ENCODE data around the gene IL1RAP. TPM values are rescaled to one million over a fixed set of nuclear protein-coding genes. Genes with fewer than 3 reads are reported as not detected.
"Not testable (repeated sequence)": the region's sequence is repeated elsewhere in the genome, so short reads cannot be mapped to it uniquely, and the experiment has no call there.

The IL1RAP gene, protein sequence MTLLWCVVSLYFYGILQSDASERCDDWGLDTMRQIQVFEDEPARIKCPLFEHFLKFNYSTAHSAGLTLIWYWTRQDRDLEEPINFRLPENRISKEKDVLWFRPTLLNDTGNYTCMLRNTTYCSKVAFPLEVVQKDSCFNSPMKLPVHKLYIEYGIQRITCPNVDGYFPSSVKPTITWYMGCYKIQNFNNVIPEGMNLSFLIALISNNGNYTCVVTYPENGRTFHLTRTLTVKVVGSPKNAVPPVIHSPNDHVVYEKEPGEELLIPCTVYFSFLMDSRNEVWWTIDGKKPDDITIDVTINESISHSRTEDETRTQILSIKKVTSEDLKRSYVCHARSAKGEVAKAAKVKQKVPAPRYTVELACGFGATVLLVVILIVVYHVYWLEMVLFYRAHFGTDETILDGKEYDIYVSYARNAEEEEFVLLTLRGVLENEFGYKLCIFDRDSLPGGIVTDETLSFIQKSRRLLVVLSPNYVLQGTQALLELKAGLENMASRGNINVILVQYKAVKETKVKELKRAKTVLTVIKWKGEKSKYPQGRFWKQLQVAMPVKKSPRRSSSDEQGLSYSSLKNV
- polyA plus RNA-seq (2013, experiment 1 of 2): 18.0 TPM
- polyA plus RNA-seq (2013, experiment 2 of 2): 13.7 TPM

DNA sequence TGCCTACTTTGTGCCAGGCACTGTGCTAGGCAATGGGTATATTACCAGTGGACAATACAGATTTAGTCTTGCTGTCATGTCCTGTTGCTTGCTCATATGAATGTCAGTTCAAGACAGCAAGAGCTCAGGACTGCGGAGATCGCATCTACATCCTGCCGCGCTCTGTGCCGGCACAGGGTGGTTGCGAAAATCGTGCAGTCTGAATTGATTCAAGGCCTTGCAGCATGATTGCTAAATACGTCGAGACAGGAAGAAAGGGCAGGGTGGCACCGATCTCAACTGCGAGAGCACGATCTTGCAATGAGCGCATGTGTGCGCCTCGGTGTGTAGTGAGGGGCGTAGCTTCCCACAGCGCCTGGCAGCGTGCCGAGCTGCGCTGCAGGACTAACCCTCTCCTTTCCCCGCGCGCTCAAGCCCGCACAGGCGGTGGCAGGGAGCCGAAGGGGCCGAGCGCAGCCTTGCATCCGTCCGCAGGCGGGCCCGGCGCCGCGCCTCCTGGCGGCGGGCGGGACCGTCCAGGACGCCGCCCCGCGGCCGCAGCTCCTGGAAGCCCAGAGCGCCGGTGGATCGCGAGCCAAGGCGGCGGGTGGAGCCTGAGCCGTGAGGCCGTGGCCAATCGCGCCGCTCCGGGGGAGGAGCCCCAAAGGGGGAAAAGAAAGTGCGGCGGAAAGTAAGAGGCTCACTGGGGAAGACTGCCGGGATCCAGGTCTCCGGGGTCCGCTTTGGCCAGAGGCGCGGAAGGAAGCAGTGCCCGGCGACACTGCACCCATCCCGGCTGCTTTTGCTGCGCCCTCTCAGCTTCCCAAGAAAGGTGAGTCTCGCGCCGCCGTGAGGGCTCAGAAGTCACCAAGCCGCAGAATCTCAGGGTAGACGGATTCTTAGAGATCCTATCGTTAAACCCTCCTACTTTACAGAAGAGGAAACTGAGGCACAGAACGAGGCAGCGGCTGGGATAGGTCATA lies at the start of gene IL1RAP:
IL1RAP (plus strand) TSS at position 677 of the 962 bp plus-strand sequence. CDS start 50,205 bp downstream, outside the sequence.
- Histone ChIP-seq H3K9me3 (ENCODE audit: control insufficient read depth, low read length) (no peaks in the 10 kb centered on the region), H3K4me3 (ENCODE audit: extremely low read depth, insufficient read depth, low read length, poor library complexity, severe bottlenecking) (peak within 1 kb of the TSS; percentile 75), H3K4me1 (ENCODE audit: control insufficient read depth, insufficient read depth, low read length, poor library complexity, severe bottlenecking) (no peaks in the 10 kb centered on the region), H3K36me3 (ENCODE audit: control insufficient read depth, insufficient read depth, low read length) (no peaks in the 10 kb centered on the region), H3K27ac (ENCODE audit: low read depth, low read length, severe bottlenecking) (peak within 1 kb of the TSS; percentile 26)
- 2 to 3% methylated on average over 46 to 54 of the region's 76 CpGs for WGBS, 2 experiments (ENCODE audit: insufficient coverage in 2 of 2)

DNA sequence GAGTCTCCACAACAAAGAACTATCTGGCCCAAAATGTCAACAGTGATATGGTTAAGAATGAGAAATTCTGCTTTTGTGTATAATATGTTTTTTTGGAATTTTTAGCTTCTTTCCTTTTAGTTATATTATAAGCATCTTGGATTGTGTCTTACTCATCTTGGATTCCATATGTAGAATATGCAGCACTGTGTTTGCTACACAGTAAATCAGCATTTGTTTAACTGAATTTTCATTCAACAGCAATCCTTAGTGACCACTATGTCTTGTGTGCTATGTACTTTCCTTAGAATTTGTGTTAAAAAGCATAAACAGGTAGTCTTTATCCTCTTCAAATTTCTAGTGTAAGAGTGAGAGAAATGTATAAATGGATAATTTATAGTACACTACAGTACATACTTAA lies 46.0 kb upstream of the IL1RAP start:
- no peaks in the 10 kb centered on the region for H3K9me3 ChIP-seq (ENCODE audit: control insufficient read depth, low read length)
- no peaks in the 10 kb centered on the region for H3K4me1 ChIP-seq (ENCODE audit: control insufficient read depth, insufficient read depth, low read length, poor library complexity, severe bottlenecking)
- no peaks in the 10 kb centered on the region for H3K36me3 ChIP-seq (ENCODE audit: control insufficient read depth, insufficient read depth, low read length)
- H3K4me3 ChIP-seq (ENCODE audit: extremely low read depth, insufficient read depth, low read length, poor library complexity, severe bottlenecking): no peak overlapping the region
- no peak overlapping the region for H3K27ac ChIP-seq (ENCODE audit: low read depth, low read length, severe bottlenecking)

DNA sequence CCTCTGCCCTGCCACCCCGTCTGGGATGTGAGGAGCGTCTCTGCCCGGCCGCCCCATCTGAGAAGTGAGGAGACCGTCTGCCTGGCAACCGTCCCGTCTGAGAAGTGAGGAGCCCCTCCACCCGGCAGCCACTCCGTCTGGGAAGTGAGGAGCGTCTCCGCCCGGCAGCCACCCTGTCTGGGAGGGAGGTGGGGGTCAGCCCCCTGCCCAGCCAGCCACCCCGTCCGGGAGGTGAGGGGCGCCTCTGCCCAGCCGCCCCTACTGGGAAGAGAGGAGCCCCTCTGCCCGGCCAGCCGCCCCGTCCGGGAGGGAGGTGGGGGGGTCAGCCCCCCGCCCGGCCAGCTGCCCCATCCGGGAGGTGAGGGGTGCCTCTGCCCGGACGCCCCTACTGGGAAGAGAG lies 40.6 kb upstream of the IL1RAP start:
- 80 to 100% methylated on average over 2 of the region's 25 CpGs for WGBS, 2 experiments (ENCODE audit: insufficient coverage in 2 of 2)
- not testable (repeated sequence) for H3K4me1 ChIP-seq (ENCODE audit: control insufficient read depth, insufficient read depth, low read length, poor library complexity, severe bottlenecking); H3K27ac ChIP-seq (ENCODE audit: low read depth, low read length, severe bottlenecking); H3K4me3 ChIP-seq (ENCODE audit: extremely low read depth, insufficient read depth, low read length, poor library complexity, severe bottlenecking); H3K9me3 ChIP-seq (ENCODE audit: control insufficient read depth, low read length); H3K36me3 ChIP-seq (ENCODE audit: control insufficient read depth, insufficient read depth, low read length)

DNA sequence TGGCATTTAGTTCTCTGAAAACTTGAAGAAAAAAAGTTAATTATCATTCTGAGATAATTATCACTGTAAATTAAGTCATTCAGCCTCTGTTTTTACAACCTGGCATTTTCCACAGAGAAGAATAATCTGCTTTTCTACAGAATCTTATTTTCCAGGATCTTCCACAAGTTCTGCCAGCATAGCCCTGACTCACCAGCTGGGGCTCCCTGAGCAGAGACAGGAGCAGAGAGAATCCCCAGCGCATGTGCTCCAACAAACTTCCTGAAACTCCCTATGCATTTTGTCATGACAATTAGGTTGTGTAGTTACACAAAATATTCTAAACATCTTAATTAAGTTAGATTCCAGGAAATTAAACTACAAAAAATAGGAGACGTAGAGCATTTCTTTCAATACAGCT lies 32.1 kb upstream of the IL1RAP start:
- no CpG with 5 or more reads among the region's 2 CpGs for WGBS, 2 experiments (ENCODE audit: insufficient coverage in 2 of 2)
- Histone ChIP-seq H3K9me3 (ENCODE audit: control insufficient read depth, low read length) (no peaks in the 10 kb centered on the region), H3K27ac (ENCODE audit: low read depth, low read length, severe bottlenecking) (no peak overlapping the region), H3K4me1 (ENCODE audit: control insufficient read depth, insufficient read depth, low read length, poor library complexity, severe bottlenecking) (no peaks in the 10 kb centered on the region), H3K36me3 (ENCODE audit: control insufficient read depth, insufficient read depth, low read length) (no peaks in the 10 kb centered on the region), H3K4me3 (ENCODE audit: extremely low read depth, insufficient read depth, low read length, poor library complexity, severe bottlenecking) (no peak overlapping the region)

DNA sequence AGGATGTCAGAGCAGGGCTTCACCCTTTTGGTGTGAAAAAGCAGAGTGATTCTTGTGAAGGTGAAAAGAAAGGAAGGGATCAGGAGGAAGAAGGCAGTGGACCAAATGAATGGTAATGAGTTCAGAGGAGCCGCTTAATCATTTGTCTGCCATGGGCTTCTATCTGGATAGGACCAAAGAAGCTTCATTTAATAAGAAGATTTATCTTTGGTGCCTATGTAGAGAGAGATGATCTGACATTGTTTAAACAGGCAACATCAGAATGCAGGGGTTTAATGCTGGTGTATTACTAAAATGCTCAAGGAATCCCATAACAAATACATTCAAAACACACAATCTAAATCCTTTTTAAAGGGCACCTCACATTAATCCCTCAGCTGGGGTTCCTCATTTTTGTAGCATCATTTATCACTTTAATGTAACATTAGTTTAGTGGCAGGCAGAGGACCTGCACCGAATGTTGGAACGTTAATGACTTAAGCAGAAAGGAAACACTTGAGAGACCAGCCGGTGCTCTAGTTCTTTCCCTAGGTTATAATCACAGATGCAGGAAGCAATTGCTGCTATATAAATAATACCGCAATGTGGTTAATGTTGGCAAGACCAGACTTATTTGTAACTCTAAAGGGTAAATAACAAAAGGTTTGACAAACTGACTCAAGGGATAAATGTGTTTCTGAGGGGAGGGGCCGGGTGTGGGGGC lies 27.9 kb upstream of the IL1RAP start:
- no peak overlapping the region for H3K27ac ChIP-seq (ENCODE audit: low read depth, low read length, severe bottlenecking)
- 73 to 89% methylated on average over 2 to 5 of the region's 6 CpGs for WGBS, 2 experiments (ENCODE audit: insufficient coverage in 2 of 2)
- H3K36me3 ChIP-seq (ENCODE audit: control insufficient read depth, insufficient read depth, low read length): no peaks in the 10 kb centered on the region
- no peak overlapping the region for H3K4me3 ChIP-seq (ENCODE audit: extremely low read depth, insufficient read depth, low read length, poor library complexity, severe bottlenecking)
- H3K4me1 ChIP-seq (ENCODE audit: control insufficient read depth, insufficient read depth, low read length, poor library complexity, severe bottlenecking): no peaks in the 10 kb centered on the region
- no peaks in the 10 kb centered on the region for H3K9me3 ChIP-seq (ENCODE audit: control insufficient read depth, low read length)

DNA sequence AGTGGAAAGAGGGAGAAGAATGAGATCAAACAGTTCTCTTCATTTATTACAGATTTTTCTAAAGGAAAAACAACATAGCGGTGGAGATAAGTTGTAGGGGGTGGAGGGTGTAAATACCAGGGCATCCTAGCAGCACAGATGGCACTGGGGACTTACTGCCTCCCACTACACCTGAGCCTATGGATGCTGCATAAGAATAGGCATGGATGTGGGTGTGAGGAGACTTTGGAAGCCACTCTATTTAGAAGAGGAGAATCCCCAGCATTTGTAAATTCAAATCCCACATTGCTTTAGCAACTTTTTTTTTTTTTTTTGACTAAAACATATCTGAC lies 27.4 kb upstream of the IL1RAP start:
- no peak overlapping the region for H3K27ac ChIP-seq (ENCODE audit: low read depth, low read length, severe bottlenecking)
- no CpG with 5 or more reads among the region's 1 CpG for WGBS, 2 experiments (ENCODE audit: insufficient coverage in 2 of 2)
- H3K4me1 ChIP-seq (ENCODE audit: control insufficient read depth, insufficient read depth, low read length, poor library complexity, severe bottlenecking): no peaks in the 10 kb centered on the region
- no peaks in the 10 kb centered on the region for H3K36me3 ChIP-seq (ENCODE audit: control insufficient read depth, insufficient read depth, low read length)
- no peak overlapping the region for H3K4me3 ChIP-seq (ENCODE audit: extremely low read depth, insufficient read depth, low read length, poor library complexity, severe bottlenecking)
- no peaks in the 10 kb centered on the region for H3K9me3 ChIP-seq (ENCODE audit: control insufficient read depth, low read length)

DNA sequence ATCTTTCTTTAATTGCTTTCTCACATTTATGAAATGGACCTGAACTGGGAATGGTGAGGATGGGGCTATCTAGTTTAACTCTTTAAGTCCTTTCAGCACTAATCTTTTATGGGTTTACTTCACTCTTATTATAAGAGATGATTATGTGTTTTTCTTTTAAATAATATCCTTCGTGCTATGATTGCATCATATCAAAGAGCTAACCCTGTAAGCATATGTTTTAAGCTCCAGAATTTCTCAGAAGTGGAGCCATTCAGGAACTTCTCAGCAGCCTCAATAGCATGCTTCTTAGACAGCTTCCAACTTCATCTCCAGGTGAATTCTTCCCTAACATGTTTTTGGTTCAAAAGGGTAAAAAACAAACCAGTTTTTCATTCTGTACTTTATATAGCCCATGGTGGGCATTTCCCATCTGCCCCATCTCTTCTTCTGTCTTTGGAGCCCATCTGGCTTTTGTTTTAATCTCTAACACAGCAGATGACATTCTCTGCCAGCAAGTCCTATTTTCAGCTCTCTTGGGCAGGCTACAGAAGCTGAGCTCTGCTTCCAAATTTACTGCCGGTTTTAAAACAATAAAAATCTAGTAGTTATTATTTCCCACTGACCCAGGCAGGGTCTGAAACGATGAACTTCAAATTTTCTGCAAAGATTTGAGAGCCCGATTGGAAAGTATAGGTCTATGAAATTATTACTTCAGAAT lies 26.8 kb upstream of the IL1RAP start:
- 80 to 90% methylated on average over 2 of the region's 4 CpGs for WGBS, 2 experiments (ENCODE audit: insufficient coverage in 2 of 2)
- Histone ChIP-seq H3K36me3 (ENCODE audit: control insufficient read depth, insufficient read depth, low read length) (no peaks in the 10 kb centered on the region), H3K4me3 (ENCODE audit: extremely low read depth, insufficient read depth, low read length, poor library complexity, severe bottlenecking) (no peak overlapping the region), H3K9me3 (ENCODE audit: control insufficient read depth, low read length) (no peaks in the 10 kb centered on the region), H3K4me1 (ENCODE audit: control insufficient read depth, insufficient read depth, low read length, poor library complexity, severe bottlenecking) (no peaks in the 10 kb centered on the region), H3K27ac (ENCODE audit: low read depth, low read length, severe bottlenecking) (no peak overlapping the region)

DNA sequence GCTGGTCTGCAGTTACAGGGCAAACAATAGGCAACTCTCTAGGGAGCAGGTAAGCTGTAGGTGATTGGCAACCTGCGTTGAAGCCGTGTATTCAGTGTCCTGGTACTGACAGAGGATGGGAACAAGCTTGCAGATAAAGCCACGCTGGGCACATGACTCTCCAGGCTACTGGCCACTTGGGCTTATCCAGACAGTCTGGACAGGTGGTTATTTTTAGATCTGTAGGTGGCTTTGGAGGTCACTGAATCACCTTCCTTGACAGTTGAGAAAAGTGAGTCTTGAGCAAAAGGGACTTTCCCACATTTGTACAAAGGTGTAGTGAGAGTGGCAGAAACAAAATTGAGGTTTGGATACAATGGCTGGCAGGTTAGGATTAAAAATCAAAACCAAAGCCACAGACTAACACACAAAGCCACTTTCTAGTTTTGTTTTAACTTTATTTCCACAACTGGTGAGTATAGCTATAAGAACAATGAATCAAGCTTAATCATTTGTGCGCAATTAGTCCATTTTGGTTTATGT lies 22.3 kb upstream of the IL1RAP start:
- H3K36me3 ChIP-seq (ENCODE audit: control insufficient read depth, insufficient read depth, low read length): no peaks in the 10 kb centered on the region
- no peaks in the 10 kb centered on the region for H3K4me1 ChIP-seq (ENCODE audit: control insufficient read depth, insufficient read depth, low read length, poor library complexity, severe bottlenecking)
- WGBS, 2 experiments (ENCODE audit: insufficient coverage in 2 of 2): 81% methylated on average over 4 of the region's 4 CpGs
- H3K27ac ChIP-seq (ENCODE audit: low read depth, low read length, severe bottlenecking): no peak overlapping the region
- H3K9me3 ChIP-seq (ENCODE audit: control insufficient read depth, low read length): no peaks in the 10 kb centered on the region
- no peak overlapping the region for H3K4me3 ChIP-seq (ENCODE audit: extremely low read depth, insufficient read depth, low read length, poor library complexity, severe bottlenecking)

DNA sequence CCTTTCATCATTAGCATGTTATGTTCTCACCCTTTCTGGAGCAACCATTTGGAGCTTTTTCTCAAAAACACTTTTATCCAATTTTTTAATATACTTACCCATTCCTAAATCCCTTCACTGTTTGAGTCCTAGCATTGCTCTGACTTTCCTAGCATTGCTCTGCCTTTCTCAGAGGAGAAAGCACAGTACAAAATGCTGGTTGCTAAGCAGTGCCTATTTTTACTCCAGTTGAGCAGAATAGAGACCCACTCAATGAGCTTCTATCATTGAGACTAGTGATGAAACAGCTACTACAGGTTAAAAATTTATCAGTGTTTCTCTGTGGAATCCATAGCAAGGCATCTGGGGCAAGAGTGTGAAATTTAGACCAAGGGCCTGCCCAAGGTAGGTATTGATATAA lies 21.8 kb upstream of the IL1RAP start:
- no peak overlapping the region for H3K27ac ChIP-seq (ENCODE audit: low read depth, low read length, severe bottlenecking)
- no peaks in the 10 kb centered on the region for H3K36me3 ChIP-seq (ENCODE audit: control insufficient read depth, insufficient read depth, low read length)
- H3K9me3 ChIP-seq (ENCODE audit: control insufficient read depth, low read length): no peaks in the 10 kb centered on the region
- H3K4me3 ChIP-seq (ENCODE audit: extremely low read depth, insufficient read depth, low read length, poor library complexity, severe bottlenecking): no peak overlapping the region
- H3K4me1 ChIP-seq (ENCODE audit: control insufficient read depth, insufficient read depth, low read length, poor library complexity, severe bottlenecking): no peaks in the 10 kb centered on the region

DNA sequence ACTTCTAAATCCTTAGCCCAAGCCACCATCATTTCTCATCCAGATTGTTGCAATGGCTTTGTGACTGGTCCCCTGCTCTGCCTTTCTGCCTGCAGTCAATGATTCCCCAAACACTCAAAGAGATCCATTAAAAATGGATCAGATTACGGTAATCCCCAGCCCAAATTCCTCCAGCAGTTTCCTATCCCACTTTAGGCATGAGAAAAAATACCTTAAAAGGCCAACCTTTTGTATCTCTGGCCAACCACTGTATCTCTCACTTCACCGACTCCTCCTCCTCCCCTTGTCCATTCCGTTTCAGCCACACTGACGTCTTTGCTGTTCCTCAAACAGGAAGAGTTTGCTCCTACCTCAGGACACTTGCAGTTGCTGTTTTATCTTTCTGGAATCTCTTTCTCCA lies 20.9 kb upstream of the IL1RAP start:
- H3K36me3 ChIP-seq (ENCODE audit: control insufficient read depth, insufficient read depth, low read length): no peaks in the 10 kb centered on the region
- 77 to 81% methylated on average over 4 of the region's 4 CpGs for WGBS, 2 experiments (ENCODE audit: insufficient coverage in 2 of 2)
- no peak overlapping the region for H3K27ac ChIP-seq (ENCODE audit: low read depth, low read length, severe bottlenecking)
- H3K4me3 ChIP-seq (ENCODE audit: extremely low read depth, insufficient read depth, low read length, poor library complexity, severe bottlenecking): no peak overlapping the region
- no peaks in the 10 kb centered on the region for H3K4me1 ChIP-seq (ENCODE audit: control insufficient read depth, insufficient read depth, low read length, poor library complexity, severe bottlenecking)
- no peaks in the 10 kb centered on the region for H3K9me3 ChIP-seq (ENCODE audit: control insufficient read depth, low read length)

All from mesodermal cell (in vitro differentiated cells).